Measurements from ENCODE around the gene THAP2. TPM values are rescaled to one million over a fixed set of nuclear protein-coding genes. Genes with fewer than 3 reads are reported as not detected.
A peak's percentile ranks its signal among the peaks of the same experiment; 100 is the strongest.
"Not testable (repeated sequence)": the region's sequence is repeated elsewhere in the genome, so short reads cannot be mapped to it uniquely, and the experiment has no call there.

Gene THAP2
- total RNA-seq, 1 experiment from 2014 or later: 7.7 TPM

- H3K27me3 ChIP-seq (replicated peaks; ENCODE audit: insufficient read depth, low read depth, low read length, poor library complexity): no peaks in the 10 kb centered on the region
- peaks cover 4% of the 10 kb centered on the region for H3K36me3 ChIP-seq (ENCODE audit: insufficient read depth, low read length, poor library complexity, severe bottlenecking)
- BruUV-seq (replicated peaks): TSS peak; percentile 57
- H3K4me3 ChIP-seq (ENCODE audit: low read depth, low read length, poor library complexity, severe bottlenecking): peak overlapping the region; percentile 59
- ChIA-PET POLR2A (ENCODE audit: low non-redundant PET) (interaction anchor here (0.6 kb wide), 1 partner anchor 50 kb away, joined by 3 read pairs; no protein-coding TSS in a partner anchor), CTCF (interaction anchor here (0.6 to 1.0 kb wide), 4 partner anchors 17 to 105 kb away, joined by 3 to 7 read pairs (median 4); partner anchors contain the start of gene THAP2)
- H3K4me1 ChIP-seq (ENCODE audit: insufficient read depth, low read length, poor library complexity, severe bottlenecking): peaks cover 3% of the 10 kb centered on the region
- no peak for DNase-seq (ENCODE audit: low spot score)
- intact Hi-C loops (cut with micrococcal nuclease; ENCODE audit: unreplicated experiment): no loop called here
- H3K9me3 ChIP-seq (ENCODE audit: low read depth, low read length, poor library complexity, severe bottlenecking): no peaks in the 10 kb centered on the region
- no peak for TF ChIP-seq EZH2 (IDR thresholded peaks at IDR 0.05; ENCODE audit: borderline replicate concordance, low read depth, low read length, poor library complexity, severe bottlenecking)
- TF ChIP-seq, protein P1, sequence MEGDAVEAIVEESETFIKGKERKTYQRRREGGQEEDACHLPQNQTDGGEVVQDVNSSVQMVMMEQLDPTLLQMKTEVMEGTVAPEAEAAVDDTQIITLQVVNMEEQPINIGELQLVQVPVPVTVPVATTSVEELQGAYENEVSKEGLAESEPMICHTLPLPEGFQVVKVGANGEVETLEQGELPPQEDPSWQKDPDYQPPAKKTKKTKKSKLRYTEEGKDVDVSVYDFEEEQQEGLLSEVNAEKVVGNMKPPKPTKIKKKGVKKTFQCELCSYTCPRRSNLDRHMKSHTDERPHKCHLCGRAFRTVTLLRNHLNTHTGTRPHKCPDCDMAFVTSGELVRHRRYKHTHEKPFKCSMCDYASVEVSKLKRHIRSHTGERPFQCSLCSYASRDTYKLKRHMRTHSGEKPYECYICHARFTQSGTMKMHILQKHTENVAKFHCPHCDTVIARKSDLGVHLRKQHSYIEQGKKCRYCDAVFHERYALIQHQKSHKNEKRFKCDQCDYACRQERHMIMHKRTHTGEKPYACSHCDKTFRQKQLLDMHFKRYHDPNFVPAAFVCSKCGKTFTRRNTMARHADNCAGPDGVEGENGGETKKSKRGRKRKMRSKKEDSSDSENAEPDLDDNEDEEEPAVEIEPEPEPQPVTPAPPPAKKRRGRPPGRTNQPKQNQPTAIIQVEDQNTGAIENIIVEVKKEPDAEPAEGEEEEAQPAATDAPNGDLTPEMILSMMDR (conservative IDR thresholded peaks at IDR 0.05; ENCODE audit: low read depth, low read length): no peak
- H3K27ac ChIP-seq (ENCODE audit: low read depth, low read length, poor library complexity, severe bottlenecking): peak overlapping the region; percentile 90
These were observed 22.5 kb downstream of the THAP2 start for GRCh38 chr12:71686658-71687025.

DNA sequence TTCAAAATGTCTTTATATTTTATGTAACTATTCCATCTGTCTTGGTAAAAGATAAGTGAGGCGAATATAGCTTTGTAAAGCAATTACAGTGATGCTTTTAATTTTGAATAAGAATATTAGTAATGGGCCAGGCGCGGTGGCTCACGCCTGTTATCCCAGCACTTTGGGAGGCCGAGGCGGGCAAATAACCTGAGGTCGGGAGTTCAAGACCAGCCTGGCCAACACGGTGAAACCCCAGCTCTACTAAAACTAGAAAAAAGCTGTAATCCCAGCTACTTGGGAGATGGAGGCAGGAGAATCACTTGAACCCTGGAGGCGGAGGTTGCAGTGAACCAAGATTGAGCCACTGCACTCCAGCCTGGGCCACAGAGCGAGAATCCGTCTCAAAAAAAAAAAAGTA, 23.1 kb downstream of the THAP2 start:
- H3K9me3 ChIP-seq (ENCODE audit: low read depth, low read length, poor library complexity, severe bottlenecking); DNase-seq (ENCODE audit: low spot score); H3K4me1 ChIP-seq (ENCODE audit: insufficient read depth, low read length, poor library complexity, severe bottlenecking); H3K36me3 ChIP-seq (ENCODE audit: insufficient read depth, low read length, poor library complexity, severe bottlenecking); H3K27me3 ChIP-seq (replicated peaks; ENCODE audit: insufficient read depth, low read depth, low read length, poor library complexity); intact Hi-C loops (cut with micrococcal nuclease; ENCODE audit: unreplicated experiment); BruUV-seq (replicated peaks): not testable (repeated sequence)
- Histone ChIP-seq H3K27ac (ENCODE audit: low read depth, low read length, poor library complexity, severe bottlenecking) (peak overlapping the region; percentile 90), H3K4me3 (ENCODE audit: low read depth, low read length, poor library complexity, severe bottlenecking) (peak overlapping the region; percentile 59)
- ChIA-PET CTCF (interaction anchor here (0.6 to 0.7 kb wide), 2 partner anchors 16 to 105 kb away, joined by 4 to 7 read pairs; no protein-coding TSS in a partner anchor), POLR2A (ENCODE audit: low non-redundant PET) (interaction anchor here (0.7 kb wide), 1 partner anchor 27 kb away, joined by 6 read pairs; no protein-coding TSS in a partner anchor)

DNA sequence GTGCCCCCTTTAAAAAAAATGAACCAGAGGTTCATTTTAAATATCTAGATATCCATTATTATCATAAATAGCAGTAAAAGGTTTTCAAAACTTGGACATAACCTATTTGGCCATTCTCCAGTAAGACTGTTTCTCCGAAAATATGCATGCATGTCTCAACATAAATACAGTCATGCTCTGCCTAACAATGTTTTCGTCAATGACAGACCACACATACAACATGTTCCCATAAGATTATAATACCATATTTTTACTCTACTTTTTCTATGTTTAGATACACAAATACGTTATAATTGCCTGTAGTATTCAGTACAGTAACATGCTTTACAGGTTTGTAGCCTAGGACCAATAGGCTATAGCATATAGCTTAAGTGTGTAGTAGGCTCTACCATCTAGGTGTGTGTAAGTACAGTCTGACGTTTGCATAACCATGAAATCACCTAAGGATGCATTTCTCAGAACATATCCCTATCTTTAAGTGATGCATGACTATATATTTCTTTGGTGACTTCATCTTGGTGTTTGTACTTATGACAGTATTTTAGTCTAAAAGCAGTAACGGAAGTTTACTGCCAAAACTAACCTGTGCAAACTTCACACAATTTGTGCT, 25.0 kb downstream of the THAP2 start:
- peaks cover 9% of the 10 kb centered on the region for H3K36me3 ChIP-seq (ENCODE audit: insufficient read depth, low read length, poor library complexity, severe bottlenecking)

More for the DNA sequence above, 25.0 kb downstream of the THAP2 start:
- no peak overlapping the region for H3K27ac ChIP-seq (ENCODE audit: low read depth, low read length, poor library complexity, severe bottlenecking)
- CTCF ChIA-PET: no interaction called here
- no TSS peak for BruUV-seq (replicated peaks)
- POLR2A ChIA-PET (ENCODE audit: low non-redundant PET): no interaction called here
- no peak for DNase-seq (ENCODE audit: low spot score)
- H3K9me3 ChIP-seq (ENCODE audit: low read depth, low read length, poor library complexity, severe bottlenecking): no peaks in the 10 kb centered on the region
- intact Hi-C loops (cut with micrococcal nuclease; ENCODE audit: unreplicated experiment): no loop called here
- TF ChIP-seq EZH2 (IDR thresholded peaks at IDR 0.05; ENCODE audit: borderline replicate concordance, low read depth, low read length, poor library complexity, severe bottlenecking): no peak
- TF ChIP-seq, protein P1 (conservative IDR thresholded peaks at IDR 0.05; ENCODE audit: low read depth, low read length): no peak
- no peak overlapping the region for H3K4me3 ChIP-seq (ENCODE audit: low read depth, low read length, poor library complexity, severe bottlenecking)
- peaks cover 4% of the 10 kb centered on the region for H3K4me1 ChIP-seq (ENCODE audit: insufficient read depth, low read length, poor library complexity, severe bottlenecking)
- H3K27me3 ChIP-seq (replicated peaks; ENCODE audit: insufficient read depth, low read depth, low read length, poor library complexity): no peaks in the 10 kb centered on the region

All from A673 (cell line).